Transverse colon (tissue), 4 donors: ENCODE results near the gene CEP290. TPM values are rescaled to one million over a fixed set of nuclear protein-coding genes. Genes with fewer than 3 reads are reported as not detected.

Experiments
- DNase-seq: peaks from one replicate; pipeline ENCODE4 v3.0.0-alpha.2; 2019
- H3K27ac ChIP-seq, 4 donors: fragments of 200-600 bp; sonication (generic); 2 replicates each; pipeline ENCODE4 v1.5.1; 2016 to 2018; ENCODE audit warnings: inconsistent platforms in 4 of 4
- H3K27me3 ChIP-seq: fragments of 200-600 bp; sonication (generic); 2 replicates; pipeline ENCODE4 v1.5.1; 2017; ENCODE audit warnings: inconsistent platforms
- H3K36me3 ChIP-seq, 4 donors: fragments of 200-600 bp; sonication (generic); 2 replicates each; pipeline ENCODE4 v1.5.1; 2017 to 2019; ENCODE audit warnings: inconsistent platforms in 4 of 4
- H3K4me1 ChIP-seq, 4 donors: fragments of 200-600 bp; sonication (generic); 2 replicates each; pipeline ENCODE4 v1.5.1; 2017 to 2020; ENCODE audit warnings: inconsistent platforms in 4 of 4
- H3K4me3 ChIP-seq, 4 donors: fragments of 200-600 bp; sonication (generic); 1 replicate in 1 of 4; 2 replicates in 3 of 4; pipeline versions ENCODE4 v1.5.1 to v1.6.1; 2017 to 2019; ENCODE audit warnings: inconsistent platforms in 4 of 4
- H3K9me3 ChIP-seq, 2 donors: fragments of 200-600 bp; sonication (generic); 2 replicates each; pipeline ENCODE4 v1.5.1; 2017 to 2019; ENCODE audit warnings: inconsistent platforms in 2 of 2
- CTCF ChIP-seq, 5 experiments: fragments of 200-600 bp in 3 of 5; fragments of 450-650 bp in 2 of 5; sonication (generic) in 3 of 5; IDR thresholded peaks; 1 replicate in 2 of 5; 2 replicates in 3 of 5; pipeline ENCODE4 v1.5.1; 2016 to 2017; ENCODE audit warnings: antibody characterized with exemption in 5 of 5, inconsistent platforms in 3 of 5, mild to moderate bottlenecking in 2 of 5, moderate library complexity in 1 of 5
- EP300 ChIP-seq: sonication (generic); formaldehyde crosslinking; IDR thresholded peaks from one replicate; pipeline ENCODE4 v1.6.1; 2017; ENCODE audit warnings: antibody characterized with exemption, low read depth
- POLR2A ChIP-seq: fragments of 450-650 bp; IDR thresholded peaks from one replicate; pipeline ENCODE4 v1.6.1; 2016; ENCODE audit warnings: antibody characterized with exemption, mild to moderate bottlenecking, moderate library complexity
- POLR2AphosphoS5 ChIP-seq, 3 donors: sonication (generic); formaldehyde crosslinking; IDR thresholded peaks; one replicate each; pipeline ENCODE4 v1.6.1; 2016; ENCODE audit warnings: antibody characterized with exemption in 3 of 3
- whole genome bisulfite sequencing, 2 donors: methylation state at CpG; one replicate each; pipeline ENCODE4 v1.1.5; 2018; ENCODE audit warnings: low coverage in 1 of 2; 5-methylcytosine and 5-hydroxymethylcytosine counted together
- in situ Hi-C, 4 donors: fragments of 200-750 bp; cut with MboI; loops; one replicate each; pipeline versions ENCODE4 v1.15.0 to v1.15.1; 2017; ENCODE audit warnings: low sequenced_read_pairs in 3 of 4, low pct_ligation_motif_present in 1 of 4, low pct_unique_long_range_greater_than_20kb in 1 of 4
- intact Hi-C: fragments of 100-400 bp; cut with DNase I; formaldehyde crosslinking; loops from one replicate; pipeline ENCODE4 v1.15.1; 2023; ENCODE audit warnings: low total_unique reads
- total RNA-seq, 4 donors: library from RNA; depleted of rRNA; stranded (reverse); fragments of >200 nt; gene quantifications; one replicate each; pipeline ENCODE4 v1.1.0, GENCODE V29; 2016

CEP290 gene
- total RNA-seq, 4 donors from 2014 or later: 15.1 to 44.9 (median 18.8) TPM

GRCh38 chr12:88111074-88111652 is 30.7 kb downstream of the CEP290 start:
- TF ChIP-seq CTCF (IDR thresholded peaks at IDR 0.05): peak; percentile 39 to 62 (median 46)
- TF ChIP-seq EP300: no peak
- peak overlapping the region in 2 of 4 donors; percentile 13 to 28 for H3K4me3 ChIP-seq

GRCh38 chr12:88108021-88108420 is 33.9 kb downstream of the CEP290 start:
- Histone ChIP-seq H3K4me3 (no peak overlapping the region), H3K27ac (no peak overlapping the region), H3K27me3 (no peaks in the 10 kb centered on the region), H3K9me3 (no peaks in the 10 kb centered on the region), H3K4me1 (peaks cover 0 to 6% (median 2%) of the 10 kb centered on the region in 4 donors), H3K36me3 (peaks cover 0 to 15% (median 6%) of the 10 kb centered on the region in 4 donors)
- in situ Hi-C loops (loop anchor here in 1 of 4 donors (25.0 kb wide), 1 partner anchor 879 kb away; no protein-coding TSS in a partner anchor), intact Hi-C loops (no loop called here)
- no peak for TF ChIP-seq CTCF (IDR thresholded peaks at IDR 0.05)
- TF ChIP-seq POLR2A: no peak
- no peak for TF ChIP-seq POLR2AphosphoS5 (IDR thresholded peaks at IDR 0.05)
- no peak for TF ChIP-seq EP300
- 98 to 100% methylated on average over 2 of the region's 2 CpGs for WGBS, 2 donors
- DNase-seq: no peak

More at GRCh38 chr12:88111074-88111652, 30.7 kb downstream of the CEP290 start:
- no peak for DNase-seq
- in situ Hi-C loops: loop anchor here in 2 of 4 donors (10.0 to 25.0 kb wide), 2 partner anchors 874 to 876 kb away; no protein-coding TSS in a partner anchor
- no peak overlapping the region for H3K27ac ChIP-seq
- no peaks in the 10 kb centered on the region for H3K9me3 ChIP-seq
- H3K36me3 ChIP-seq: peaks cover 0 to 23% (median 9%) of the 10 kb centered on the region in 4 donors
- H3K4me1 ChIP-seq: peaks cover 0 to 6% (median 2%) of the 10 kb centered on the region in 4 donors
- no peaks in the 10 kb centered on the region for H3K27me3 ChIP-seq
- WGBS, 2 donors: 10 to 21% methylated on average over 1 of the region's 1 CpG
- intact Hi-C loops: loop anchor here (10.0 kb wide), 1 partner anchor 884 kb away; no protein-coding TSS in a partner anchor

- no peak overlapping the region for H3K4me3 ChIP-seq
- in situ Hi-C loops: no loop called here
- H3K9me3 ChIP-seq: no peaks in the 10 kb centered on the region
- DNase-seq: no peak
- WGBS, 2 donors: 94 to 96% methylated on average over 4 of the region's 4 CpGs
- no peaks in the 10 kb centered on the region for H3K27me3 ChIP-seq
- H3K27ac ChIP-seq: no peak overlapping the region
- peaks cover 0 to 20% (median 9%) of the 10 kb centered on the region in 4 donors for H3K36me3 ChIP-seq
- intact Hi-C loops: no loop called here
- TF ChIP-seq CTCF (IDR thresholded peaks at IDR 0.05): no peak
- TF ChIP-seq POLR2AphosphoS5 (IDR thresholded peaks at IDR 0.05): no peak
- no peak for TF ChIP-seq EP300
- TF ChIP-seq POLR2A: no peak
- H3K4me1 ChIP-seq: no peaks in the 10 kb centered on the region
Observed at GRCh38 chr12:88093573-88093972, 48.3 kb downstream of the CEP290 start.

GRCh38 chr12:88092771-88093170 is 49.1 kb downstream of the CEP290 start:
- Histone ChIP-seq H3K4me3 (no peak overlapping the region), H3K9me3 (no peaks in the 10 kb centered on the region), H3K27ac (no peak overlapping the region), H3K27me3 (no peaks in the 10 kb centered on the region), H3K4me1 (no peaks in the 10 kb centered on the region), H3K36me3 (peaks cover 0 to 22% (median 10%) of the 10 kb centered on the region in 4 donors)
- intact Hi-C loops: no loop called here
- in situ Hi-C loops: no loop called here
- TF ChIP-seq EP300: no peak
- no peak for TF ChIP-seq CTCF (IDR thresholded peaks at IDR 0.05)
- no peak for TF ChIP-seq POLR2A
- no peak for TF ChIP-seq POLR2AphosphoS5 (IDR thresholded peaks at IDR 0.05)
- DNase-seq: no peak
